ENCODE measurements around the gene MAPK13. TPM values are rescaled to one million over a fixed set of nuclear protein-coding genes. Genes with fewer than 3 reads are reported as not detected.

MAPK13 gene
- total RNA-seq, 1 experiment from 2014 or later = 2.6 TPM

DNA sequence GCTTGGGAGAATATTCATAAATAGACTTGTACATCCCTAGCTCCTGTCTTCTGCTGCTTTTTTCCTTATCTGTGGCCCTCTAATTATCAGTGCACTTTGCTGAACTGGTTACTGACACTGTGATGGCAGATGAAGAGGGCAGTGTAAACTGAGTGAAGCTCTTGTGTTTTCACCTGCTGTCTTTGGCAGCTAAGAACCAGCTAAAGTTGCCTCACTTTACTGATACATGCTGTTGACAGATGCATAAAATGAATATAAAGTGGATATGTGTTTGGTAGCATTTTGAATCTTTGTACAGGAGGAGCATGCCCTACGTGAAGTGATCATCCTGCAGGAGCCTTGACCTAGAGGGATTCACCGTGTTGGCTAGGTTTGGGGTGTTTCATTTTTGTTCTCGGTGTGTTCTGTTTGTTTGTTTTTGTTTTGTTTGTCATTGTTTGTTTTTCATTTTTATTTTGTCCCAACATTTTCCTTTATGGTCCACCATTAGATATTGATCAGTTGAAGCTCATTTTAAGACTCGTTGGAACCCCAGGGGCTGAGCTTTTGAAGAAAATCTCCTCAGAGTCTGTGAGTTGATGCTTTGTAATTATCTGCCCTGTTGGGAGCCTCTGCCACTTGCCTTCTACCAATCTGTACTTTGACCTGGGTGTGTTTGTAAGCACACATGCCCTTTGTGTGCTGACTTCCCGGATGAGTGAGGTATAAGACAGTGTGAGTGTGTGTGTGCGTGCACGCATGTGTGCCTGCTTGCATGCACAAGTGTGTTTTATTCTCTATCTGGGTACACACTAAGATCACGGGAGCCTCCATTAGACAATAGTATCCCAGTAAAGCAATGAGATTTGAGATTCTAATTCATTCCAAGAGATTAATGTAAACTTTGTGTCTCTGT, 34.6 kb upstream of the MAPK13 start:
- TF ChIP-seq, protein P1, sequence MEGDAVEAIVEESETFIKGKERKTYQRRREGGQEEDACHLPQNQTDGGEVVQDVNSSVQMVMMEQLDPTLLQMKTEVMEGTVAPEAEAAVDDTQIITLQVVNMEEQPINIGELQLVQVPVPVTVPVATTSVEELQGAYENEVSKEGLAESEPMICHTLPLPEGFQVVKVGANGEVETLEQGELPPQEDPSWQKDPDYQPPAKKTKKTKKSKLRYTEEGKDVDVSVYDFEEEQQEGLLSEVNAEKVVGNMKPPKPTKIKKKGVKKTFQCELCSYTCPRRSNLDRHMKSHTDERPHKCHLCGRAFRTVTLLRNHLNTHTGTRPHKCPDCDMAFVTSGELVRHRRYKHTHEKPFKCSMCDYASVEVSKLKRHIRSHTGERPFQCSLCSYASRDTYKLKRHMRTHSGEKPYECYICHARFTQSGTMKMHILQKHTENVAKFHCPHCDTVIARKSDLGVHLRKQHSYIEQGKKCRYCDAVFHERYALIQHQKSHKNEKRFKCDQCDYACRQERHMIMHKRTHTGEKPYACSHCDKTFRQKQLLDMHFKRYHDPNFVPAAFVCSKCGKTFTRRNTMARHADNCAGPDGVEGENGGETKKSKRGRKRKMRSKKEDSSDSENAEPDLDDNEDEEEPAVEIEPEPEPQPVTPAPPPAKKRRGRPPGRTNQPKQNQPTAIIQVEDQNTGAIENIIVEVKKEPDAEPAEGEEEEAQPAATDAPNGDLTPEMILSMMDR (conservative IDR thresholded peaks at IDR 0.05; ENCODE audit: low read depth, low read length) = no peak
- no peak for TF ChIP-seq EZH2 (IDR thresholded peaks at IDR 0.05; ENCODE audit: borderline replicate concordance, low read depth, low read length, poor library complexity, severe bottlenecking)
- BruUV-seq (replicated peaks) = no TSS peak
- Histone ChIP-seq H3K36me3 (ENCODE audit: insufficient read depth, low read length, poor library complexity, severe bottlenecking) (peaks cover 5% of the 10 kb centered on the region), H3K27me3 (replicated peaks; ENCODE audit: insufficient read depth, low read depth, low read length, poor library complexity) (no peaks in the 10 kb centered on the region), H3K27ac (ENCODE audit: low read depth, low read length, poor library complexity, severe bottlenecking) (no peak overlapping the region), H3K4me1 (ENCODE audit: insufficient read depth, low read length, poor library complexity, severe bottlenecking) (peaks cover 12% of the 10 kb centered on the region), H3K4me3 (ENCODE audit: low read depth, low read length, poor library complexity, severe bottlenecking) (no peak overlapping the region), H3K9me3 (ENCODE audit: low read depth, low read length, poor library complexity, severe bottlenecking) (no peaks in the 10 kb centered on the region)
- intact Hi-C loops (cut with micrococcal nuclease; ENCODE audit: unreplicated experiment) = loop anchor here (1.0 to 10.0 kb wide), 2 partner anchors 68 to 361 kb away; partner anchors contain the start of genes ARMC12 and MAPK14
- ChIA-PET CTCF (interaction anchor here (0.9 to 1.1 kb wide), 2 partner anchors 68 kb away, joined by 3 to 6 read pairs; partner anchors contain the start of gene MAPK14), POLR2A (ENCODE audit: low non-redundant PET) (no interaction called here)
- DNase-seq (ENCODE audit: low spot score) = no peak

DNA sequence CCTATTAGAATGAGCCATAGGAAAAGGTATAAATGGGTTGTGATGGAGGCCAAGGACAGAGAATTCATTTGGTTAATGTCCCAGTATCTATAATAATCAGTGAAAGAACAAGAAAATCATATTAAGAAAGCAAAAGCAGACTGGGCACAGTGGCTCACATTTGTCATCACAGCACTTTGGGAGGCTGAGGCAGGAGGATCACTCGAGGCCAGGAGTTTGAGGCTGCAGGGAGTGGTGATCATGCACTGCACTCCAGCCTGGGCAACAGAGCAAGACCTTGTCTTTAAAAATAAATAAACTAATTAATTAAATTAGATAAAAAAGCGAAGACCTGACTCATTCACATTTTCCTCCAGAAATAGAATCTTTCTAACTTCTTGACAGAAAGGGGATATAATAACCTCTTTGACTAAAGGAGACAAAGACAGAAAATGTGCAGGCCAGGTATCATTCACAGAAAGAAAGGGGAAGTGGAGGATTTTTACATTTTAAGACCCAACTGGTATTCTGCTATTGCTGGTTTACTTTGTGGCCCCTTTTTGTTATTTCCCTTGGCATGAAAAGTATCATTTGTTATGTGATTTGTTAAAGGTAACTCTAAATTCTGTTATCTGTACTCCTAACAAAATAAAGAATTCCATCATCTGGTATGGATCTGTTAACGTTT, 31.9 kb upstream of the MAPK13 start:
- no peak for DNase-seq (ENCODE audit: low spot score)
- Histone ChIP-seq H3K27ac (ENCODE audit: low read depth, low read length, poor library complexity, severe bottlenecking) (no peak overlapping the region), H3K4me3 (ENCODE audit: low read depth, low read length, poor library complexity, severe bottlenecking) (no peak overlapping the region), H3K4me1 (ENCODE audit: insufficient read depth, low read length, poor library complexity, severe bottlenecking) (peaks cover 12% of the 10 kb centered on the region), H3K36me3 (ENCODE audit: insufficient read depth, low read length, poor library complexity, severe bottlenecking) (peaks cover 27% of the 10 kb centered on the region), H3K27me3 (replicated peaks; ENCODE audit: insufficient read depth, low read depth, low read length, poor library complexity) (no peaks in the 10 kb centered on the region), H3K9me3 (ENCODE audit: low read depth, low read length, poor library complexity, severe bottlenecking) (no peaks in the 10 kb centered on the region)
- BruUV-seq (replicated peaks) = no TSS peak
- intact Hi-C loops (cut with micrococcal nuclease; ENCODE audit: unreplicated experiment) = loop anchor here (10.0 kb wide), 1 partner anchor 364 kb away; the partner anchor contains the start of gene ARMC12
- POLR2A ChIA-PET (ENCODE audit: low non-redundant PET) = no interaction called here
- CTCF ChIA-PET = no interaction called here
- TF ChIP-seq, protein P1 (conservative IDR thresholded peaks at IDR 0.05; ENCODE audit: low read depth, low read length) = no peak
- TF ChIP-seq EZH2 (IDR thresholded peaks at IDR 0.05; ENCODE audit: borderline replicate concordance, low read depth, low read length, poor library complexity, severe bottlenecking) = no peak

DNA sequence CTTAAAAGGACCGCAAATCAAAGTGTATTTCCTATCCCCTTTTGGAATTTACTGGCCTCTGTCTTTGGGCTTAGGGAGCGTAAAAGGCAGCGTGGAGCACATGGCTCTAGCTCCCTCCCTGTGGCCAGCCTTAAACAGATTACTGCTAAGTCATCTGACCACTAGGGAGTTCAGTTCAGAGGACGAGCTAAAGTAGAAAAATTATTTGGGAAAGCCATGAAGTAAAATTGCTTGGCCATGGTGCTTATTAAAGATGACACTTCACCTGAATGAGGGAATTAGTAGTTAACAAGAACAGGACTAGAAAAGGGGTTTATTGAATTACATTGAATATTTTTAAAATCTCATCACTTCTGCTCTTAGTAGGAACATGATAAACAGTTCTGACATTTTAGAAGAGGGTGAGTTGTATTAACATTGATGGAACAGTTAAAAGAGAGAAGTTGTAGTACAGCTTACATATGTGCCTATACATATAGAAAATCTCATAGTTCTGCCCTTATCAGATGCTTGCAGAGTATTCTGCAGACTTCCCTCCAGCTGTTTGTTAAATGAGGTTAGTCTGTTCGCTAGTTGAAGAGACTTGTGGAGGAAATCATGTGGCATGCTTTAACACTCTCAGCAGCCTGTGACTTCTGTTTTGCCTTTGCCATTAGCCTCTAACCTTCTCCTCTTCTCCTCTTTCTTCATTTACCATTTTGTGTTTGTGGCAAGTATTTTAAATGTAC, 31.2 kb upstream of the MAPK13 start:
- ChIA-PET POLR2A (ENCODE audit: low non-redundant PET) (interaction anchor here (0.6 kb wide), 1 partner anchor 738 kb away, joined by 3 read pairs; no protein-coding TSS in a partner anchor), CTCF (no interaction called here)
- H3K36me3 ChIP-seq (ENCODE audit: insufficient read depth, low read length, poor library complexity, severe bottlenecking) = peaks cover 27% of the 10 kb centered on the region
- intact Hi-C loops (cut with micrococcal nuclease; ENCODE audit: unreplicated experiment) = loop anchor here (10.0 kb wide), 1 partner anchor 364 kb away; the partner anchor contains the start of gene ARMC12
- H3K4me3 ChIP-seq (ENCODE audit: low read depth, low read length, poor library complexity, severe bottlenecking) = no peak overlapping the region
- TF ChIP-seq, protein P1 (conservative IDR thresholded peaks at IDR 0.05; ENCODE audit: low read depth, low read length) = no peak
- TF ChIP-seq EZH2 (IDR thresholded peaks at IDR 0.05; ENCODE audit: borderline replicate concordance, low read depth, low read length, poor library complexity, severe bottlenecking) = no peak
- H3K9me3 ChIP-seq (ENCODE audit: low read depth, low read length, poor library complexity, severe bottlenecking) = no peaks in the 10 kb centered on the region
- DNase-seq (ENCODE audit: low spot score) = no peak
- no peaks in the 10 kb centered on the region for H3K27me3 ChIP-seq (replicated peaks; ENCODE audit: insufficient read depth, low read depth, low read length, poor library complexity)
- peaks cover 12% of the 10 kb centered on the region for H3K4me1 ChIP-seq (ENCODE audit: insufficient read depth, low read length, poor library complexity, severe bottlenecking)
- no peak overlapping the region for H3K27ac ChIP-seq (ENCODE audit: low read depth, low read length, poor library complexity, severe bottlenecking)
- no TSS peak for BruUV-seq (replicated peaks)
